Hepatocyte (in vitro differentiated cells): Measurements from ENCODE around the gene LRRC14B.

Source experiments
- CTCF ChIP-seq: fragments of 200-600 bp; sonication (generic); IDR thresholded peaks from 2 replicates; pipeline ENCODE4 v1.5.1; 2016; ENCODE audit warnings: antibody characterized with exemption, mild to moderate bottlenecking; ENCODE audit not compliant: poor library complexity
- EZH2 ChIP-seq: fragments of 200-600 bp; sonication (generic); IDR thresholded peaks from 2 replicates; pipeline ENCODE4 v1.6.1; 2016; ENCODE audit warnings: antibody characterized with exemption, mild to moderate bottlenecking, borderline replicate concordance

- TF ChIP-seq CTCF, result no peak
- TF ChIP-seq EZH2, result no peak
These were observed 39.4 kb downstream of the LRRC14B start for GRCh38 chr5:230711-231110.
